ENCODE measurements around the gene HLA-B. TPM values are rescaled to one million over a fixed set of nuclear protein-coding genes. Genes with fewer than 3 reads are reported as not detected.

The HLA-B gene
- total and polyA plus RNA-seq, 2 of the 8 experiments (the other 6 are each of a cell fraction or from before 2014, with no cell fraction given) = 154 to 233 TPM

- H3K9me3 ChIP-seq (ENCODE audit: insufficient read depth in 2 of 2, low read depth in 1 of 2, low read length in 1 of 2) = no peaks in the 10 kb centered on the region
- H4K91ac ChIP-seq (replicated peaks; ENCODE audit: insufficient read length, low read length) = no peak overlapping the region
- no peak overlapping the region for H2BK20ac ChIP-seq (ENCODE audit: low read length)
- no peak overlapping the region for H3K56ac ChIP-seq (replicated peaks; ENCODE audit: insufficient read length, low read depth, low read length)
- 74% methylated on average over 6 of the region's 6 CpGs; no CpG with 5 or more reads in 1 of the 2 experiments for WGBS, 2 experiments (ENCODE audit: extremely low coverage in 1 of 2, insufficient coverage in 1 of 2, insufficient read length in 1 of 2, insufficient replicate concordance in 2 of 2, low coverage in 1 of 2, low lambda C conversion rate in 2 of 2, missing lambda C conversion rate in 1 of 2)
- H3K23ac ChIP-seq (ENCODE audit: insufficient read length) = no peak overlapping the region
- no peak overlapping the region for H3K27ac ChIP-seq (ENCODE audit: low read depth, low read length)
- no peak overlapping the region for H3K4me2 ChIP-seq (ENCODE audit: insufficient read depth in 1 of 2, low read depth in 2 of 2, low read length in 2 of 2)
- H3K23me2 ChIP-seq (ENCODE audit: low read depth, low read length) = peaks cover 4% of the 10 kb centered on the region; the same call in 1 of the 2 replicates
- H2BK5ac ChIP-seq (ENCODE audit: low read depth, low read length) = no peak overlapping the region
- no peak overlapping the region for H2BK120ac ChIP-seq (replicated peaks; ENCODE audit: low read depth, low read length)
- TF ChIP-seq EP300 (IDR thresholded peaks at IDR 0.05; ENCODE audit: borderline replicate concordance in 1 of 2, low read depth in 2 of 2, low read length in 2 of 2) (no peak), CTCF (IDR thresholded peaks at IDR 0.05; ENCODE audit: control extremely low read depth in 1 of 3, insufficient read depth in 1 of 3, low read depth in 1 of 3, low read length in 3 of 3) (no peak), MAFK (IDR thresholded peaks at IDR 0.05; ENCODE audit: low read depth, low read length) (no peak)
- no peak overlapping the region for H2AK5ac ChIP-seq (ENCODE audit: low read depth, low read length)
- no peak overlapping the region for H3K4me3 ChIP-seq (ENCODE audit: extremely low read depth in 1 of 4, insufficient read depth in 2 of 4, low read depth in 3 of 4, low read length in 4 of 4)
- H3K14ac ChIP-seq (ENCODE audit: insufficient read length) = no peak overlapping the region
- H3K18ac ChIP-seq (ENCODE audit: extremely low read depth, low read length) = no peak overlapping the region
- ChIA-PET CTCF (ENCODE audit: partially characterized antibody) (interaction anchor here (0.6 to 1.7 kb wide), 4 partner anchors 9 to 31 kb away, joined by 3 to 5 read pairs (median 3); no protein-coding TSS in a partner anchor), POLR2A (ENCODE audit: partially characterized antibody) (no interaction called here)
- peaks cover 3 to 25% (median 14%) of the 10 kb centered on the region in 4 experiments for H3K27me3 ChIP-seq (replicated peaks in 1 of 4; ENCODE audit: control insufficient read depth in 3 of 4, extremely low read depth in 1 of 4, insufficient read depth in 3 of 4, low read length in 3 of 4)
- H4K8ac ChIP-seq (ENCODE audit: extremely low read depth, insufficient read depth, low read length) = no peak overlapping the region
- peaks cover 0 to 10% (median 0%) of the 10 kb centered on the region in 4 experiments; a peak in 3 of 8 replicates for H3K36me3 ChIP-seq (ENCODE audit: control insufficient read depth in 2 of 4, insufficient read depth in 4 of 4, low read length in 3 of 4)
- no peak overlapping the region for H3K9ac ChIP-seq (replicated peaks in 1 of 4; ENCODE audit: extremely low read depth in 1 of 4, low read depth in 3 of 4, low read length in 3 of 4)
- DNase-seq (ENCODE audit: low read depth in 1 of 2, low spot score in 2 of 2) (no peak), FAIRE-seq (no peak)
- no peak overlapping the region for H2BK12ac ChIP-seq (ENCODE audit: low read depth, low read length)
- H4K5ac ChIP-seq (ENCODE audit: insufficient read length, low read depth, low read length) = no peak overlapping the region
- no peaks in the 10 kb centered on the region for H3K79me1 ChIP-seq (ENCODE audit: low read depth, low read length)
- H3K4me1 ChIP-seq (replicated peaks in 1 of 4; ENCODE audit: control insufficient read depth in 3 of 4, insufficient read depth in 4 of 4, low read length in 3 of 4) = no peaks in the 10 kb centered on the region
- no peak overlapping the region for H2BK15ac ChIP-seq (ENCODE audit: low read length)
- H3K4ac ChIP-seq (replicated peaks; ENCODE audit: insufficient read length, low read depth, low read length) = no peak overlapping the region
- no peak overlapping the region for H2AFZ ChIP-seq (ENCODE audit: low read length)
- H3K79me2 ChIP-seq (ENCODE audit: control insufficient read depth in 1 of 2, insufficient read depth in 2 of 2, low read length in 2 of 2) = no peaks in the 10 kb centered on the region
- H4K20me1 ChIP-seq (replicated peaks in 1 of 2; ENCODE audit: control insufficient read depth in 1 of 2, insufficient read depth in 2 of 2, low read length in 2 of 2) = peaks cover 0 to 2% of the 10 kb centered on the region in 2 experiments
Observed at GRCh38 chr6:31353384-31353945, 3.5 kb downstream of the HLA-B start.
